ENCODE results near the gene ATF7.
A peak's percentile ranks its signal among the peaks of the same experiment; 100 is the strongest.

Gene ATF7

DNA sequence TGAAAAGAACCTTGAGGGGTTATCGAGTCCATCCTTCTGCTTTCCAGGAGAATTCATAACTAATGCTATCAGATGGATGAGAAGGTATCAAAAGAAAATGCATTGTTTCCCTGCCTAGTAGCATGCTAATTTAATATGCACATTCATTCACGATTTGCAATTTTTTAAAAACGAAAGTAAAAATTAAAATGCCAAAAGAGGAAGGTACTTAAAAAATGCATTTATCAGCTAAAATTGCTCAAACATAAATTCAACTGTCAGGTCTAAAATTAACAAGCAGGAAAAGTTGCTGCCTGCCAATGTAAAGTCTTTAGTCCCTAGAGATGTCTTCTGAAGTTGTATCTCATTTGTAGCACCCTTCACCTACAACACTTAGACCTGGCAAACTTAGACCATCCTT, 7.9 kb downstream of the ATF7 start:
- H3K79me2 ChIP-seq (ENCODE audit: insufficient read depth, low read length): peaks cover 14% of the 10 kb centered on the region
- H3K9ac ChIP-seq (ENCODE audit: low read length): peak overlapping the region; percentile 50
- no peaks in the 10 kb centered on the region for H3K9me2 ChIP-seq (ENCODE audit: low read depth, low read length)
- no peaks in the 10 kb centered on the region for H3K36me3 ChIP-seq (ENCODE audit: insufficient read depth, low read length)
- no peaks in the 10 kb centered on the region for H4K20me1 ChIP-seq (ENCODE audit: insufficient read depth, low read length)
- TF ChIP-seq, protein P1, sequence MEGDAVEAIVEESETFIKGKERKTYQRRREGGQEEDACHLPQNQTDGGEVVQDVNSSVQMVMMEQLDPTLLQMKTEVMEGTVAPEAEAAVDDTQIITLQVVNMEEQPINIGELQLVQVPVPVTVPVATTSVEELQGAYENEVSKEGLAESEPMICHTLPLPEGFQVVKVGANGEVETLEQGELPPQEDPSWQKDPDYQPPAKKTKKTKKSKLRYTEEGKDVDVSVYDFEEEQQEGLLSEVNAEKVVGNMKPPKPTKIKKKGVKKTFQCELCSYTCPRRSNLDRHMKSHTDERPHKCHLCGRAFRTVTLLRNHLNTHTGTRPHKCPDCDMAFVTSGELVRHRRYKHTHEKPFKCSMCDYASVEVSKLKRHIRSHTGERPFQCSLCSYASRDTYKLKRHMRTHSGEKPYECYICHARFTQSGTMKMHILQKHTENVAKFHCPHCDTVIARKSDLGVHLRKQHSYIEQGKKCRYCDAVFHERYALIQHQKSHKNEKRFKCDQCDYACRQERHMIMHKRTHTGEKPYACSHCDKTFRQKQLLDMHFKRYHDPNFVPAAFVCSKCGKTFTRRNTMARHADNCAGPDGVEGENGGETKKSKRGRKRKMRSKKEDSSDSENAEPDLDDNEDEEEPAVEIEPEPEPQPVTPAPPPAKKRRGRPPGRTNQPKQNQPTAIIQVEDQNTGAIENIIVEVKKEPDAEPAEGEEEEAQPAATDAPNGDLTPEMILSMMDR (IDR thresholded peaks at IDR 0.05; ENCODE audit: low read length): no peak
- TF ChIP-seq EZH2 (IDR thresholded peaks at IDR 0.05; ENCODE audit: borderline replicate concordance, low read length): no peak
- H3F3A ChIP-seq (ENCODE audit: insufficient read depth, low read length): no peaks in the 10 kb centered on the region
- H3K4me1 ChIP-seq (ENCODE audit: insufficient read depth, low read length, severe bottlenecking): peaks cover 34% of the 10 kb centered on the region
- peak overlapping the region; percentile 44 for H3K4me3 ChIP-seq (ENCODE audit: low read depth, low read length, poor library complexity, severe bottlenecking)
- H3K27ac ChIP-seq (ENCODE audit: low read depth, low read length, poor library complexity, severe bottlenecking): peak overlapping the region; percentile 73
- no peaks in the 10 kb centered on the region for H3K27me3 ChIP-seq (ENCODE audit: insufficient read depth, low read length)
- no peak overlapping the region for H2AFZ ChIP-seq (ENCODE audit: low read length)
- no peaks in the 10 kb centered on the region for H3K9me3 ChIP-seq (ENCODE audit: low read length)
- peak overlapping the region; percentile 79 for H3K4me2 ChIP-seq (ENCODE audit: low read length)

DNA sequence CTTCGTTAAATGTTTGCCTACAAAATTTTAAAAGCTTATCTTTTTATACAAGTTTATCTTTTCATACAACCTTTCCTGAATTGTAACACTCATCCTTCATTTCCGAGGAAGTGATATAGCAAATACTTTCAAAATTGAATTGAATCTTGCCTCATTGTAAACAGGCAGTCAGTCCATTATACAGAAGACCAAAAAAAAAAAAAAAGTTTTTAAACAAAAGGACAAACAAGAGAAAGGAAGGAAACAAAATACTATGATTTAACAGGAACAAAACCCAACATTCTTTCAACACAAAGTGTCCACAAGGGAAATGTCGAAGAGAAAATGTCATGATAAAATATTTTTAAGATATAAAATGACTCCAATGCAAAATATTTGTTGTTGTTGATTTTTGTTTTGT, 8.5 kb downstream of the ATF7 start:
- Histone ChIP-seq H3K4me3 (ENCODE audit: low read depth, low read length, poor library complexity, severe bottlenecking) (peak overlapping the region; percentile 44), H3K27ac (ENCODE audit: low read depth, low read length, poor library complexity, severe bottlenecking) (peak overlapping the region; percentile 73), H3K36me3 (ENCODE audit: insufficient read depth, low read length) (peaks cover 4% of the 10 kb centered on the region; the same call in 1 of the 2 replicates), H2AFZ (ENCODE audit: low read length) (no peak overlapping the region), H3K9me2 (ENCODE audit: low read depth, low read length) (no peaks in the 10 kb centered on the region), H3K9me3 (ENCODE audit: low read length) (no peaks in the 10 kb centered on the region), H3K27me3 (ENCODE audit: insufficient read depth, low read length) (no peaks in the 10 kb centered on the region), H4K20me1 (ENCODE audit: insufficient read depth, low read length) (no peaks in the 10 kb centered on the region), H3K9ac (ENCODE audit: low read length) (peak overlapping the region; percentile 50), H3K4me1 (ENCODE audit: insufficient read depth, low read length, severe bottlenecking) (peaks cover 28% of the 10 kb centered on the region), H3F3A (ENCODE audit: insufficient read depth, low read length) (no peaks in the 10 kb centered on the region), H3K4me2 (ENCODE audit: low read length) (peak overlapping the region; percentile 79), H3K79me2 (ENCODE audit: insufficient read depth, low read length) (peaks cover 9% of the 10 kb centered on the region)
- TF ChIP-seq, protein P1 (IDR thresholded peaks at IDR 0.05; ENCODE audit: low read length): no peak
- TF ChIP-seq EZH2 (IDR thresholded peaks at IDR 0.05; ENCODE audit: borderline replicate concordance, low read length): no peak

DNA sequence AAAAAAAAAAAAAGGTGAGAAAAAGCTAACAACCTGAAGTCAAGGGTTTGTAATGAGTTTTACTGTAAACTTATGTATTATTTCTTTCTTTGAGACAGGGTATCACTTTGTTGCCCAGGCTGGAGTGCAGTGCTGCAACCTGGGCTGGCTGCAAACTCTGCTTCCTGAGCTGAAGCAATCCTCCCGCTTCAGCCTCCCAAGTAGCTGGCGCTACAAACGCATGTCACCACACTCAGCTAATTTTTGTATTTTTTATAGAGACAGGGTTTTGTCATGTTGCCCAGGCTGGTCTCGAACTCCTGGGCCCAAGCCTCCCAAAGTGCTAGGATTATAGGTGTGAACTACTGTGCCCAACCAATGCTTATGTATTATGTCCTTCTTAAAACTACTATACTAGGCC, 9.2 kb downstream of the ATF7 start:
- H3K79me2 ChIP-seq (ENCODE audit: insufficient read depth, low read length): peaks cover 7% of the 10 kb centered on the region
- TF ChIP-seq EZH2 (IDR thresholded peaks at IDR 0.05; ENCODE audit: borderline replicate concordance, low read length): no peak
- TF ChIP-seq, protein P1 (IDR thresholded peaks at IDR 0.05; ENCODE audit: low read length): no peak
- no peak overlapping the region for H3K9ac ChIP-seq (ENCODE audit: low read length)

More for the DNA sequence above, 9.2 kb downstream of the ATF7 start:
- H3K27me3 ChIP-seq (ENCODE audit: insufficient read depth, low read length): no peaks in the 10 kb centered on the region
- no peak overlapping the region for H3K4me3 ChIP-seq (ENCODE audit: low read depth, low read length, poor library complexity, severe bottlenecking)
- H3K4me1 ChIP-seq (ENCODE audit: insufficient read depth, low read length, severe bottlenecking): peaks cover 23% of the 10 kb centered on the region
- H3K9me3 ChIP-seq (ENCODE audit: low read length): no peaks in the 10 kb centered on the region
- no peaks in the 10 kb centered on the region for H3F3A ChIP-seq (ENCODE audit: insufficient read depth, low read length)
- H2AFZ ChIP-seq (ENCODE audit: low read length): no peak overlapping the region
- H4K20me1 ChIP-seq (ENCODE audit: insufficient read depth, low read length): no peaks in the 10 kb centered on the region
- no peak overlapping the region for H3K4me2 ChIP-seq (ENCODE audit: low read length)
- no peaks in the 10 kb centered on the region for H3K9me2 ChIP-seq (ENCODE audit: low read depth, low read length)
- no peak overlapping the region for H3K27ac ChIP-seq (ENCODE audit: low read depth, low read length, poor library complexity, severe bottlenecking)
- peaks cover 5% of the 10 kb centered on the region; the same call in 1 of the 2 replicates for H3K36me3 ChIP-seq (ENCODE audit: insufficient read depth, low read length)
